ENCODE measurements around the gene COPZ1.

DNA sequence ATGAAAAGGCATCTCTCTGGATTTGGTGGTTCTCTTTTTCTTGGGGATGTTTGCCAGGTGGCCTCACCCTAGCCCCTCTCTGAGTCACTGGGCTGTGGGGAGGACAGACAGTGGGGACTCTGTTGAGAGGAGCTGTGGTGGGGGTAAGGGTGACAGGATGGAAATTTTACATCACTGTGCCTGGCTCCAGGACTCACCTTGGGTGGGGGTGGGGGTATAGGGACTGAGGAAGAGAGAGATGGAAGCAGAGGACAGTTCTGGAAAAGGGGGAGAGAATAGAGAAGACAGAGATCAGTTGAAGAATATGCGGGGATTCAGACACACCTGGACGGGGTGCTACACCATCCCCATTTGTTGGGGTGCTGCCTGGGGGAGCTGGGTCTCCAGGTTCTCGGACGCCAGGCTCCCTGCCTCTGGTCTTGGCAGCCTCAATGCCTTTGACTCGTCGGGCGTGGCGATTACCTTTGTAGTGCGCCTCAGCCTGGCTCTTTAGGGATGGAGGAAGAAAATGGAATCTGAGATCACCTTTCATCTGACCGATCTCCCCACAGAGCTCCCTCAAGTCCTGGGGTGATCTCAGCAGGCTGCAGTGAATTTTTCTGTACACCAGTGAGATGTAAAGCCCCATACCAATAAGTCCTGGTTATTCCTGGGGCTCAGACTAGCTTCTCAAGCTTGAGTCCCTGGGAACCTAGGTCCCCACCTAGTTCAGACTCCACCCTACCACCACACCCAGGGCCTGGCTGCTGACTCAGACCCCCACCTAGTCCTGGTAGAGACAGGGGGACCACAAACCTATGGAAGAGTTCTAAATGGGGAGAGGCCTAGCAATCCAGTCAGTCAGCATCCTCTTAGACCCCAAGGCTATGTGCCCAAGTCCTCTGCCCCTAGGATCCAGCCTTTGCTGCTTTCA, 49.0 kb downstream of the COPZ1 start:
- TF ChIP-seq, protein P1, sequence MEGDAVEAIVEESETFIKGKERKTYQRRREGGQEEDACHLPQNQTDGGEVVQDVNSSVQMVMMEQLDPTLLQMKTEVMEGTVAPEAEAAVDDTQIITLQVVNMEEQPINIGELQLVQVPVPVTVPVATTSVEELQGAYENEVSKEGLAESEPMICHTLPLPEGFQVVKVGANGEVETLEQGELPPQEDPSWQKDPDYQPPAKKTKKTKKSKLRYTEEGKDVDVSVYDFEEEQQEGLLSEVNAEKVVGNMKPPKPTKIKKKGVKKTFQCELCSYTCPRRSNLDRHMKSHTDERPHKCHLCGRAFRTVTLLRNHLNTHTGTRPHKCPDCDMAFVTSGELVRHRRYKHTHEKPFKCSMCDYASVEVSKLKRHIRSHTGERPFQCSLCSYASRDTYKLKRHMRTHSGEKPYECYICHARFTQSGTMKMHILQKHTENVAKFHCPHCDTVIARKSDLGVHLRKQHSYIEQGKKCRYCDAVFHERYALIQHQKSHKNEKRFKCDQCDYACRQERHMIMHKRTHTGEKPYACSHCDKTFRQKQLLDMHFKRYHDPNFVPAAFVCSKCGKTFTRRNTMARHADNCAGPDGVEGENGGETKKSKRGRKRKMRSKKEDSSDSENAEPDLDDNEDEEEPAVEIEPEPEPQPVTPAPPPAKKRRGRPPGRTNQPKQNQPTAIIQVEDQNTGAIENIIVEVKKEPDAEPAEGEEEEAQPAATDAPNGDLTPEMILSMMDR (IDR thresholded peaks at IDR 0.05 in 4 of 5, conservative IDR thresholded peaks at IDR 0.05 in 1 of 5): no peak
- no peak for TF ChIP-seq POLR2A (IDR thresholded peaks at IDR 0.05)

Measured in gastrocnemius medialis (tissue), 4 donors.